Nephron progenitor cell (in vitro differentiated cells): ENCODE data around the gene C1orf56.

Experiments
- DNase-seq: peaks from one replicate; pipeline ENCODE4 v3.0.0; 2021
- H3K27ac Mint-ChIP-seq: 2 replicates; pipeline ENCODE4 v1.8.0; 2021; ENCODE audit warnings: mild to moderate bottlenecking, moderate library complexity, mixed read lengths
- H3K27me3 Mint-ChIP-seq: 2 replicates; pipeline ENCODE4 v1.8.0; 2021; ENCODE audit warnings: mild to moderate bottlenecking, low read depth, mixed read lengths; ENCODE audit not compliant: poor library complexity
- H3K36me3 Mint-ChIP-seq: 2 replicates; pipeline ENCODE4 v1.8.0; 2021; ENCODE audit warnings: low read depth, mixed read lengths
- H3K4me1 Mint-ChIP-seq: 2 replicates; pipeline ENCODE4 v1.8.0; 2021; ENCODE audit warnings: mixed read lengths
- H3K4me3 Mint-ChIP-seq: 2 replicates; pipeline ENCODE4 v1.8.0; 2021; ENCODE audit warnings: mild to moderate bottlenecking, moderate library complexity, mixed read lengths
- H3K9me3 Mint-ChIP-seq: 2 replicates; pipeline ENCODE4 v1.8.0; 2021; ENCODE audit warnings: mild to moderate bottlenecking, moderate library complexity, mixed read lengths
- TF ChIP-seq, protein P1 (sequence below): fragments of 200-600 bp; sonication (generic); IDR thresholded peaks from 2 replicates; pipeline ENCODE4 v1.5.0; 2021; ENCODE audit warnings: antibody characterized with exemption

The C1orf56 gene

DNA sequence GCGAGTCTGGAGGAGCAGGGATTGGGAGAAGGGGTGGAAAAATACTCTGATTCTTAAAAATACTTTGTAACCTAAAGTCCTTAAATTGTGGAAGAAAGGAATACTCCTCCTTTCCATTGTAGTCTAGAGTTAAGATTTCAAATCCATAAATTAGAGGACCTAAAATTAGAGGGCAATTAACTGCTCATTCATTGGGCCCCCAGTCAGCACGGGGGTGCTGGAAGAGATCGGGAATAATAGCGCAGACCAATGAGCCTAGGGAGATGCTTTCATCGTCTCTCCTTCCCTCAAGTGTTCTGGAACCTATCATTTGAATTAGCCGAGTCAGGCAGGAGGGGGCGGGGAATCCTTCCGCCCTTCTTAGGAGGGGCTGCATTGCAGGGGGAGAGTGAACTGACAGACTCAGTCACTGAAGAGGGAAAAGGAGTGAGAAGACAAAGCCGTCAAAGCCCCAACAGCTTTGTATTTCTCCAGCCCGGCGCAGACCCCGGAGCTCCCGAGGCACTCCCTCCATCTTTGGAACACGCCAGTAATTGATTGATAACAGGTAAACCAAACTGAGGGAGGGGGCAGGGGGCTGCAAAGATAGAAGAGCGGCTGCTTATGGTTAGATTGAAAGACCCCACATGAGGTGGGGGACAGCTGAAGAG, 12.6 kb downstream of the C1orf56 start, which contains the start of gene MLLT11:
TSS of gene MLLT11 (plus strand) at position 391 of the 650 bp plus-strand sequence. CDS start 6,828 bp downstream, outside the sequence.
- H3K36me3 Mint-ChIP-seq: peaks cover 32% of the 10 kb centered on the region
- no peaks in the 10 kb centered on the region for H3K9me3 Mint-ChIP-seq
- H3K4me3 Mint-ChIP-seq: peak within 1 kb of the TSS; percentile 87
- H3K27ac Mint-ChIP-seq: peak within 1 kb of the TSS; percentile 87
- no peaks in the 10 kb centered on the region for H3K27me3 Mint-ChIP-seq
- TF ChIP-seq, protein P1, sequence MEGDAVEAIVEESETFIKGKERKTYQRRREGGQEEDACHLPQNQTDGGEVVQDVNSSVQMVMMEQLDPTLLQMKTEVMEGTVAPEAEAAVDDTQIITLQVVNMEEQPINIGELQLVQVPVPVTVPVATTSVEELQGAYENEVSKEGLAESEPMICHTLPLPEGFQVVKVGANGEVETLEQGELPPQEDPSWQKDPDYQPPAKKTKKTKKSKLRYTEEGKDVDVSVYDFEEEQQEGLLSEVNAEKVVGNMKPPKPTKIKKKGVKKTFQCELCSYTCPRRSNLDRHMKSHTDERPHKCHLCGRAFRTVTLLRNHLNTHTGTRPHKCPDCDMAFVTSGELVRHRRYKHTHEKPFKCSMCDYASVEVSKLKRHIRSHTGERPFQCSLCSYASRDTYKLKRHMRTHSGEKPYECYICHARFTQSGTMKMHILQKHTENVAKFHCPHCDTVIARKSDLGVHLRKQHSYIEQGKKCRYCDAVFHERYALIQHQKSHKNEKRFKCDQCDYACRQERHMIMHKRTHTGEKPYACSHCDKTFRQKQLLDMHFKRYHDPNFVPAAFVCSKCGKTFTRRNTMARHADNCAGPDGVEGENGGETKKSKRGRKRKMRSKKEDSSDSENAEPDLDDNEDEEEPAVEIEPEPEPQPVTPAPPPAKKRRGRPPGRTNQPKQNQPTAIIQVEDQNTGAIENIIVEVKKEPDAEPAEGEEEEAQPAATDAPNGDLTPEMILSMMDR: no peak
- H3K4me1 Mint-ChIP-seq: peaks cover 79% of the 10 kb centered on the region
- DNase-seq: peak; percentile 75

- TF ChIP-seq, protein P1: no peak
- peaks cover 36% of the 10 kb centered on the region for H3K36me3 Mint-ChIP-seq
- H3K27me3 Mint-ChIP-seq: no peaks in the 10 kb centered on the region
- no peak for DNase-seq
- H3K4me1 Mint-ChIP-seq: peaks cover 72% of the 10 kb centered on the region
- H3K9me3 Mint-ChIP-seq: no peaks in the 10 kb centered on the region
- H3K4me3 Mint-ChIP-seq: peak overlapping the region; percentile 87
- peak overlapping the region; percentile 77 for H3K27ac Mint-ChIP-seq
Measured at GRCh38 chr1:151060657-151061421, 13.3 kb downstream of the C1orf56 start.

DNA sequence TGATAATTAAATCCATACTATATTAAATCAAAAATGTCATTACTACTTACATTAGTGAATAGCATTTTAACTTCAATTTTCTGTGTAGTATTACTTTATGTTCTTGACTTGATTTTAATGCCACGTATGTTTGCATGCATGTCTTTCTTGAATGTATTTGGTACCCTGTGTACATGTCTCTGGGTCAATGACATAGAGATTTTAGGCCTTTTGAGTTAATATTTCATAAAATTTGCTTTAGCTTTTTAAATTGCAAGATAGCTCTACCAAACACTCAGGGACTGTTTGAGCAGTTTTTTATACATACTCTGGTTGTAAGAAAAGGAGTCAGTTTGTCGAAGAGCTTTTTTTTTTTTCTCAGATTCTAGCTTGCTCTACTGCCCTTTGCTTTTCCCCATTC, 14.2 kb downstream of the C1orf56 start:
- Mint-ChIP-seq H3K36me3 (peaks cover 40% of the 10 kb centered on the region), H3K9me3 (no peaks in the 10 kb centered on the region), H3K27me3 (no peaks in the 10 kb centered on the region), H3K4me1 (peaks cover 67% of the 10 kb centered on the region), H3K4me3 (peak overlapping the region; percentile 87), H3K27ac (no peak overlapping the region)
- TF ChIP-seq, protein P1: no peak
- no peak for DNase-seq

DNA sequence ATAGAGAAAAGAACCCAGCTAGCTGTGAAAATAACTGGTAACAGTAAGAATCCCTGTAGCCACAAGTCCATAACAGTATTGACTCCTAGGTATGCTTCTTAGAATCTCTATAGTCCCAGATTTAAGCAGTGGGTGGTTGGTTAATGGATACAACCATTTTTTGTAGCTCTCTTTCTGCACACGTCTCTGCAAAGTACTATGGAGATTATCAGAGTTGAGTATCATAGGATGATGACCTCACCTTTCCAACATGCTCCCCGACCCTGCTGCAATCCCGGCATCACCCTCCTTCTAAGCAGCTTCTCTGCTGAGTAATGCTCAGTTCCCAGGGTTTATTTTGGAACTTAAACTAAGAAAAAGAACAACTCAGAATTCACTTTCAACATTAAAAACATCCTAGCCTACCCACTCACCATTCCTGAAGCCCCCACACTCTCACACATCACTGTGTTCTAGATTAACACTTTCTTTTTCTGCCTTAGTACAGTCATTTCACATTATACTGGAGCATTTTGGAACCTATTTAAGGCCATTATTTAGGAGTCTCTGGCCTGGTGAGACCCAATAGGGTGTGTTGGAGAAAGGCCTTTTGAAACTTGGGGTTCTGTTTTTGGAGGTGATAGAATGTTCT, 15.3 kb downstream of the C1orf56 start:
- TF ChIP-seq, protein P1: no peak
- no peak for DNase-seq
- Mint-ChIP-seq H3K27me3 (no peaks in the 10 kb centered on the region), H3K9me3 (no peaks in the 10 kb centered on the region), H3K27ac (no peak overlapping the region), H3K36me3 (peaks cover 48% of the 10 kb centered on the region), H3K4me3 (peak overlapping the region; percentile 87), H3K4me1 (peaks cover 55% of the 10 kb centered on the region)

DNA sequence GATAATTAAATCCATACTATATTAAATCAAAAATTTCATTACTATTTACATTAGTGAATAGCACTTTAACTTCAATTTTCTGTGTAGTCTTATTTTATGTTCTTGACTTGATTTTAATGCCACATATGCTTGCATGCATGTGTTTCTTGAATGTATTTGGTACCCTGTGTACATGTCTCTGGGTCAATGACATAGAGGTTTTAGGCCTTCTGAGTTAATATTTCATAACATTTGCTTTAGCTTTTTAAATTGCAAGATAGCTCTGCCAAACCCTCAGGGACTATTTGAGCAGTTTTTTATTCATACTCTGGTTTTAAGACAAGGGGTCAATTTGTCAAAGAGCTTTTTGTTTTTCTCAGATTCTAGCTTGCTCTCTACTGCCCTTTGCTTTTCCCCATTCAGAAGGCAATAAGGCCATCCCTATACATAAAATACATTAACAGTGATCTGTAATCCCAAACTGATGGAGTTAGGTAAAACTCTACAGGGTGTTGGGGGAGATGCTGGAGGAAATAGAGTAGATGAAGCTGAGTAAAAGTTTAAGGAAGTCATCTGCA, 17.6 kb downstream of the C1orf56 start:
- H3K27ac Mint-ChIP-seq: peak overlapping the region; percentile 37
- no peaks in the 10 kb centered on the region for H3K9me3 Mint-ChIP-seq
- TF ChIP-seq, protein P1: no peak
- H3K4me1 Mint-ChIP-seq: peaks cover 56% of the 10 kb centered on the region
- no peak for DNase-seq
- peaks cover 54% of the 10 kb centered on the region for H3K36me3 Mint-ChIP-seq
- H3K27me3 Mint-ChIP-seq: no peaks in the 10 kb centered on the region
- no peak overlapping the region for H3K4me3 Mint-ChIP-seq
